GM23338 (cell line): ENCODE data around the gene ZNF280D.

ENCODE experiments used
- CREB1 ChIP-seq: fragments of 250-450 bp; sonication (Bioruptor Pico); IDR thresholded peaks from 2 replicates; pipeline ENCODE4 v1.5.0; 2020; ENCODE audit warnings: low read depth, mild to moderate bottlenecking, moderate library complexity
- EZH2 ChIP-seq: fragments of 200-600 bp; sonication (generic); IDR thresholded peaks from one replicate; pipeline ENCODE4 v1.8.0; 2017; ENCODE audit warnings: antibody characterized with exemption, mild to moderate bottlenecking, low read depth; ENCODE audit not compliant: unreplicated experiment
- JUNB ChIP-seq: IDR thresholded peaks from one replicate; pipeline ENCODE4 v1.6.1; 2016; ENCODE audit warnings: antibody characterized with exemption; ENCODE audit not compliant: unreplicated experiment
- POLR2AphosphoS5 ChIP-seq: IDR thresholded peaks from 2 replicates; pipeline ENCODE4 v1.6.1; 2016; ENCODE audit warnings: antibody characterized with exemption, low read depth
- REST ChIP-seq: IDR thresholded peaks from one replicate; pipeline ENCODE4 v1.6.1; 2018; ENCODE audit warnings: antibody characterized with exemption; ENCODE audit not compliant: unreplicated experiment
- TF ChIP-seq, protein P1 (sequence below), 2 experiments: fragments of 200-600 bp in 1 of 2; sonication (generic) in 1 of 2; conservative IDR thresholded peaks; 2 replicates each; pipeline versions ENCODE4 v1.5.1 to v1.6.1; 2016 to 2017; ENCODE audit warnings: antibody characterized with exemption in 2 of 2, low read depth in 2 of 2, mild to moderate bottlenecking in 2 of 2, moderate library complexity in 1 of 2

DNA sequence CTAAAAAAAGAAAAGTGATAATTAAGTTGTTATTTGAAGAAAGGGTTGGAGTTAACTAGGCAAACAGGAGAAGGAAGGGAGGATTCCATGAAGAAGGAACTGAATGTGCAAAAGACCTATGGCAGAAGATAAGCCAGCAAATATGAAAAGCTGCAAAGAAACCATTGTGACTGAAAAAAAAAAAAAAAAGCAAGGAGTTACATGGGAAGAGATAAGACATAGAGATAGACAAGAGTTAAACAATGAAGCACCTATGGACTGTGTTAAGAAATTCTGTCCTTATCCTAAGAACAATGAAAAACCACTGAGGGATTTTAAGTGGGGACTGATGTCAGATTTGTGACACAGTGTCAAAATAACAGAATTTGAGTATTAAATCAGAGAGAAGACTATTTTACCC lies 17.0 kb downstream of the ZNF280D start:
- TF ChIP-seq, protein P1, sequence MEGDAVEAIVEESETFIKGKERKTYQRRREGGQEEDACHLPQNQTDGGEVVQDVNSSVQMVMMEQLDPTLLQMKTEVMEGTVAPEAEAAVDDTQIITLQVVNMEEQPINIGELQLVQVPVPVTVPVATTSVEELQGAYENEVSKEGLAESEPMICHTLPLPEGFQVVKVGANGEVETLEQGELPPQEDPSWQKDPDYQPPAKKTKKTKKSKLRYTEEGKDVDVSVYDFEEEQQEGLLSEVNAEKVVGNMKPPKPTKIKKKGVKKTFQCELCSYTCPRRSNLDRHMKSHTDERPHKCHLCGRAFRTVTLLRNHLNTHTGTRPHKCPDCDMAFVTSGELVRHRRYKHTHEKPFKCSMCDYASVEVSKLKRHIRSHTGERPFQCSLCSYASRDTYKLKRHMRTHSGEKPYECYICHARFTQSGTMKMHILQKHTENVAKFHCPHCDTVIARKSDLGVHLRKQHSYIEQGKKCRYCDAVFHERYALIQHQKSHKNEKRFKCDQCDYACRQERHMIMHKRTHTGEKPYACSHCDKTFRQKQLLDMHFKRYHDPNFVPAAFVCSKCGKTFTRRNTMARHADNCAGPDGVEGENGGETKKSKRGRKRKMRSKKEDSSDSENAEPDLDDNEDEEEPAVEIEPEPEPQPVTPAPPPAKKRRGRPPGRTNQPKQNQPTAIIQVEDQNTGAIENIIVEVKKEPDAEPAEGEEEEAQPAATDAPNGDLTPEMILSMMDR (conservative IDR thresholded peaks at IDR 0.05; ENCODE audit: low read depth in 2 of 2), result no peak
- TF ChIP-seq JUNB (no peak), POLR2AphosphoS5 (no peak), REST (no peak), CREB1 (CRISPR knock-in tag) (no peak), EZH2 (no peak)
